ENCODE results near the gene ESYT1. TPM values are rescaled to one million over a fixed set of nuclear protein-coding genes. Genes with fewer than 3 reads are reported as not detected.
"Not testable (repeated sequence)": the region's sequence is repeated elsewhere in the genome, so short reads cannot be mapped to it uniquely, and the experiment has no call there.

The ESYT1 gene
- total RNA-seq, 1 donor: 304 TPM

- peaks cover 40% of the 10 kb centered on the region for H3K36me3 ChIP-seq (ENCODE audit: insufficient read depth, low read length)
- H3K4me3 ChIP-seq (ENCODE audit: insufficient read depth, low read length): peak within 1 kb of the TSS; percentile 85
- DNase-seq (ENCODE audit: insufficient read length, low spot score, missing footprints): peak; percentile 93
- peak within 1 kb of the TSS; percentile 93 for H2AFZ ChIP-seq (ENCODE audit: low read length)
- TF ChIP-seq CTCF (IDR thresholded peaks at IDR 0.05; ENCODE audit: extremely low read depth, low read depth, low read length): no peak
- peaks cover 29% of the 10 kb centered on the region for H3K4me1 ChIP-seq (ENCODE audit: insufficient read depth, low read length)
- peak within 1 kb of the TSS; percentile 91 for H3K27ac ChIP-seq (ENCODE audit: low read depth, low read length)
- H3K79me2 ChIP-seq (ENCODE audit: insufficient read depth, low read length): peaks cover 30% of the 10 kb centered on the region
- no peaks in the 10 kb centered on the region for H3K9me3 ChIP-seq (ENCODE audit: low read depth, low read length)
- H4K20me1 ChIP-seq (ENCODE audit: insufficient read depth, low read length): peaks cover 16% of the 10 kb centered on the region
- no peaks in the 10 kb centered on the region for H3K27me3 ChIP-seq (ENCODE audit: insufficient read depth, low read length)
- peak within 1 kb of the TSS; percentile 99 for H3K4me2 ChIP-seq (ENCODE audit: insufficient read depth, low read length)
These were observed 11.6 kb upstream of the ESYT1 start, which contains the start of gene RPL41 for GRCh38 chr12:56116267-56117081. RPL41 (plus strand) TSS chr12:56116633.

- peak overlapping the region; percentile 91 for H3K27ac ChIP-seq (ENCODE audit: low read depth, low read length)
- H3K27me3 ChIP-seq (ENCODE audit: insufficient read depth, low read length); H3K9me3 ChIP-seq (ENCODE audit: low read depth, low read length); DNase-seq (ENCODE audit: insufficient read length, low spot score, missing footprints): not testable (repeated sequence)
- peaks cover 33% of the 10 kb centered on the region for H3K36me3 ChIP-seq (ENCODE audit: insufficient read depth, low read length)
- peaks cover 29% of the 10 kb centered on the region for H3K4me1 ChIP-seq (ENCODE audit: insufficient read depth, low read length)
- peaks cover 16% of the 10 kb centered on the region for H4K20me1 ChIP-seq (ENCODE audit: insufficient read depth, low read length)
- peak overlapping the region; percentile 99 for H3K4me2 ChIP-seq (ENCODE audit: insufficient read depth, low read length)
- H3K4me3 ChIP-seq (ENCODE audit: insufficient read depth, low read length): peak overlapping the region; percentile 85
- peak overlapping the region; percentile 93 for H2AFZ ChIP-seq (ENCODE audit: low read length)
- peaks cover 33% of the 10 kb centered on the region for H3K79me2 ChIP-seq (ENCODE audit: insufficient read depth, low read length)
These were observed 10.9 kb upstream of the ESYT1 start for GRCh38 chr12:56117082-56117706.

- peak; percentile 93 for DNase-seq (ENCODE audit: insufficient read length, low spot score, missing footprints)
- Histone ChIP-seq H3K27ac (ENCODE audit: low read depth, low read length) (peak within 1 kb of the TSS; percentile 92), H3K9me3 (ENCODE audit: low read depth, low read length) (no peaks in the 10 kb centered on the region), H3K4me2 (ENCODE audit: insufficient read depth, low read length) (peak within 1 kb of the TSS; percentile 99), H3K4me3 (ENCODE audit: insufficient read depth, low read length) (peak within 1 kb of the TSS; percentile 85), H3K36me3 (ENCODE audit: insufficient read depth, low read length) (peaks cover 27% of the 10 kb centered on the region), H3K27me3 (ENCODE audit: insufficient read depth, low read length) (no peaks in the 10 kb centered on the region), H2AFZ (ENCODE audit: low read length) (peak within 1 kb of the TSS; percentile 61), H3K79me2 (ENCODE audit: insufficient read depth, low read length) (peaks cover 33% of the 10 kb centered on the region), H4K20me1 (ENCODE audit: insufficient read depth, low read length) (peaks cover 16% of the 10 kb centered on the region), H3K4me1 (ENCODE audit: insufficient read depth, low read length) (peaks cover 29% of the 10 kb centered on the region)
- peak; percentile 39 for TF ChIP-seq CTCF (IDR thresholded peaks at IDR 0.05; ENCODE audit: extremely low read depth, low read depth, low read length)
These were observed 10.0 kb upstream of the ESYT1 start, which contains the start of gene ZC3H10 for GRCh38 chr12:56117778-56118687. ZC3H10 (plus strand) TSS chr12:56118266; CDS start chr12:56120563, 2,297 bp downstream.

DNA sequence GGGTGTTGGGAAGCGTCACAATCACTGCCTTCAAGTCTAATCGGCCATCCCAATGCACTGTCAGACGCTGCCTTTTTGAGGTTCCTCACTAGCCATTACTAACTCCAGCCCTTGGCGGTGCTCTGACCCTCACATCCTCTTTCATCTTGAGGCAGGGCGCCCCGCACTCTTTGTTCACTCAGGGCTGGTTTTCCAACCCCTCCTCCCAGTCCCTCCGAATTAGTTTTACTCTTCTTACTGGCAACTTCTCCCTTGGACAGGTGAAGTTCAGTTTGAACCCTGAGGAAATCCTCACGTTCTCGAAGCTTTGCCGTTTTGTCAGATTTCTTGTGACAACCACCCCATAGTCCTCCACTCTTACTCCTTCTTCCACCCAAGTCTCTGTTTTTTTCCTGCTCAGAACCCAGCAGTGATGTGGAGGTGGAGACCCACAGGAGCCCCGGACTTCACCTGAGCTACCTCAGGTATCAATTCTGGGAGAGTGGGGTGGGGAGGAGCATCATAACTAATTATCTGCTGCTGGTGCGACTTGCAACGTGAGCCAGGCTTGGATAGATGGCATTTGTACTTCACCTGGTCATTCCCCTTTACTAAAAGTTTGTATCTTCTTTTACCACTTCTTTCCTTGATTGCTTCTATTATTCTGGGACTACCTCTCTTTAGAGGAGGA lies 9.2 kb upstream of the ESYT1 start:
- H3K79me2 ChIP-seq (ENCODE audit: insufficient read depth, low read length): peaks cover 35% of the 10 kb centered on the region
- peaks cover 29% of the 10 kb centered on the region for H3K4me1 ChIP-seq (ENCODE audit: insufficient read depth, low read length)
- peak overlapping the region; percentile 92 for H3K27ac ChIP-seq (ENCODE audit: low read depth, low read length)
- H3K27me3 ChIP-seq (ENCODE audit: insufficient read depth, low read length): no peaks in the 10 kb centered on the region
- TF ChIP-seq CTCF (IDR thresholded peaks at IDR 0.05; ENCODE audit: extremely low read depth, low read depth, low read length): no peak
- peak overlapping the region; percentile 85 for H3K4me3 ChIP-seq (ENCODE audit: insufficient read depth, low read length)
- peaks cover 20% of the 10 kb centered on the region for H3K36me3 ChIP-seq (ENCODE audit: insufficient read depth, low read length)
- H4K20me1 ChIP-seq (ENCODE audit: insufficient read depth, low read length): peaks cover 16% of the 10 kb centered on the region
- H2AFZ ChIP-seq (ENCODE audit: low read length): peak overlapping the region; percentile 61
- peak overlapping the region; percentile 99 for H3K4me2 ChIP-seq (ENCODE audit: insufficient read depth, low read length)
- H3K9me3 ChIP-seq (ENCODE audit: low read depth, low read length): no peaks in the 10 kb centered on the region
- DNase-seq (ENCODE audit: insufficient read length, low spot score, missing footprints): no peak
